ENCODE data around the gene GPR84.

- TF ChIP-seq CTCF (IDR thresholded peaks at IDR 0.05) (no peak), POLR2A (IDR thresholded peaks at IDR 0.05) (no peak)
Observed at GRCh38 chr12:54386403-54387113, 22.3 kb upstream of the GPR84 start.

Data from thyroid gland (tissue), 4 donors.